A549 (cell line): ENCODE results near the gene CLPTM1.

Source experiments
- CEBPB ChIP-seq, 2 experiments: fragments of >200 bp in 1 of 2; sonication (Bioruptor Twin) in 1 of 2; formaldehyde crosslinking in 1 of 2; IDR thresholded peaks; 2 replicates each; pipeline ENCODE4 v1.6.1; 2012 to 2016
- CHD2 ChIP-seq: fragments of 150-350 bp; IDR thresholded peaks from 2 replicates; pipeline ENCODE4 v1.6.1; 2014; ENCODE audit warnings: low read length; ENCODE audit not compliant: partially characterized antibody
- CTCF ChIP-seq: fragments of >200 bp; sonication (Bioruptor Twin); formaldehyde crosslinking; IDR thresholded peaks from 3 replicates; pipeline ENCODE4 v1.5.1; 2016
- EP300 ChIP-seq, 2 experiments: fragments of >200 bp; sonication (Bioruptor Twin); formaldehyde crosslinking; IDR thresholded peaks; 2 replicates in 1 of 2; 3 replicates in 1 of 2; pipeline ENCODE4 v1.6.1; 2016 to 2017
- ESRRA ChIP-seq: fragments of 150-350 bp; IDR thresholded peaks from 2 replicates; pipeline ENCODE4 v1.6.1; 2014; ENCODE audit warnings: mild to moderate bottlenecking, low read length, borderline replicate concordance
- PHF8 ChIP-seq: fragments of 200-600 bp; sonication (generic); IDR thresholded peaks from 2 replicates; pipeline ENCODE4 v1.6.1; 2016; ENCODE audit warnings: low read depth, mild to moderate bottlenecking, antibody characterized with exemption, moderate library complexity, borderline replicate concordance
- POLR2AphosphoS2 ChIP-seq: conservative IDR thresholded peaks from 2 replicates; pipeline ENCODE4 v1.6.1; 2012; ENCODE audit warnings: low read length, improper control_type of control experiment, inconsistent platforms
- RAD21 ChIP-seq, 2 experiments: fragments of >200 bp in 1 of 2; sonication (Bioruptor Twin) in 1 of 2; formaldehyde crosslinking in 1 of 2; IDR thresholded peaks in 1 of 2; conservative IDR thresholded peaks in 1 of 2; 2 replicates in 1 of 2; 3 replicates in 1 of 2; pipeline ENCODE4 v1.6.1; 2012 to 2018; ENCODE audit warnings: inconsistent platforms in 1 of 2
- RFX5 ChIP-seq: fragments of 450-650 bp; IDR thresholded peaks from 2 replicates; pipeline ENCODE4 v1.7.1; 2014; ENCODE audit warnings: antibody characterized with exemption, mild to moderate bottlenecking, moderate library complexity
- USF2 ChIP-seq: fragments of 450-650 bp; IDR thresholded peaks from 2 replicates; pipeline ENCODE4 v1.6.1; 2014; ENCODE audit warnings: antibody characterized with exemption

GRCh38 chr19:44955505-44956439 lies 592 bp downstream of the CLPTM1 start:
- TF ChIP-seq CTCF (no peak), CEBPB (IDR thresholded peaks at IDR 0.05) (no peak), CHD2 (no peak), RFX5 (no peak), PHF8 (no peak; the same call in 1 of the 2 replicates), POLR2AphosphoS2 (no peak), RAD21 (conservative IDR thresholded peaks at IDR 0.05 in 1 of 2, IDR thresholded peaks at IDR 0.05 in 1 of 2) (no peak), EP300 (IDR thresholded peaks at IDR 0.05) (no peak), USF2 (no peak), ESRRA (no peak)
